K562 (cell line): ENCODE data around the gene DPM2. TPM values are rescaled to one million over a fixed set of nuclear protein-coding genes. Genes with fewer than 3 reads are reported as not detected.

Experiments
- HCFC1 ChIP-seq: IDR thresholded peaks from 2 replicates; pipeline ENCODE4 v1.6.1; 2012; ENCODE audit warnings: low read depth, low read length, improper control_type of control experiment
- UBTF ChIP-seq, 2 experiments: IDR thresholded peaks; 2 replicates each; pipeline ENCODE4 v1.6.1; 2012; ENCODE audit warnings: improper control_type of control experiment in 2 of 2, low read depth in 2 of 2, low read length in 2 of 2, borderline replicate concordance in 1 of 2
- ZBTB11 ChIP-seq, 3 experiments: fragments of 200-800 bp in 1 of 3; fragments of 250-450 bp in 1 of 3; fragments of 450-650 bp in 1 of 3; sonication (Bioruptor Pico) in 1 of 3; sonication (Bioruptor generic) in 1 of 3; formaldehyde crosslinking in 1 of 3; IDR thresholded peaks; 2 replicates each; pipeline versions ENCODE4 v1.6.1 to v1.8.0; 2016 to 2022; ENCODE audit warnings: mild to moderate bottlenecking in 2 of 3, missing genetic modification characterization in 2 of 3, missing compliant biosample characterization in 1 of 3, moderate library complexity in 1 of 3
- polyA plus RNA-seq, 8 experiments: library from polyadenylated mRNA; depleted of rRNA in 4 of 8; stranded (reverse) in 5 of 8; unstranded in 3 of 8; fragments of >200 nt; fragmentation: Nextera tagmentation in 2 of 8; fragmentation: Illumina TruSeq in 1 of 8; extraction: Ambion mirVana in 2 of 8; extraction: Trizol in 1 of 8; gene quantifications; 2 replicates each; pipeline versions ENCODE4 v1.2.1 to v1.2.3, GENCODE V29; 2011 to 2014; ENCODE audit warnings: inconsistent platforms in 1 of 8, missing spikeins in 1 of 8
- total RNA-seq, 7 experiments: library from RNA; depleted of rRNA in 6 of 7; stranded (reverse); fragments of >200 nt in 6 of 7; fragmentation: Illumina TruSeq in 2 of 7; extraction: Trizol in 2 of 7; gene quantifications; 2 replicates each; pipeline versions ENCODE4 v1.2.1 to v1.2.3, GENCODE V29; 2011 to 2021; ENCODE audit warnings: low replicate concordance in 1 of 7

DPM2 gene
- total and polyA plus RNA-seq, 9 of the 15 experiments (the other 6 are each of a cell fraction or from before 2014, with no cell fraction given), result 43.5 to 126 (median 71.1) TPM

GRCh38 chr9:127899128-127899943 lies 38.3 kb downstream of the DPM2 start, which contains the start of gene ST6GALNAC6 (continued):
- TF ChIP-seq ZBTB11 (CRISPR knock-in tag; IDR thresholded peaks at IDR 0.05), result peak in 1 of 3 experiments; percentile 40; a peak in 1 of 6 replicates
- TF ChIP-seq UBTF (IDR thresholded peaks at IDR 0.05; ENCODE audit: borderline replicate concordance in 1 of 2, low read depth in 2 of 2, low read length in 2 of 2), result 0 out of 4 replicates have a peak, but pooled peaks of 1 of the 2 experiments have one; percentile 5
- TF ChIP-seq HCFC1, result peak; percentile 30; the same call in 1 of the 2 replicates
